ENCODE measurements around the gene ZFP1. TPM values are rescaled to one million over a fixed set of nuclear protein-coding genes. Genes with fewer than 3 reads are reported as not detected.
"Not testable (repeated sequence)": the region's sequence is repeated elsewhere in the genome, so short reads cannot be mapped to it uniquely, and the experiment has no call there.

The ZFP1 gene
- total RNA-seq, 1 donor = 16.2 TPM

GRCh38 chr16:75121949-75122568 lies 26.3 kb upstream of the ZFP1 start:
- TF ChIP-seq, protein P1, sequence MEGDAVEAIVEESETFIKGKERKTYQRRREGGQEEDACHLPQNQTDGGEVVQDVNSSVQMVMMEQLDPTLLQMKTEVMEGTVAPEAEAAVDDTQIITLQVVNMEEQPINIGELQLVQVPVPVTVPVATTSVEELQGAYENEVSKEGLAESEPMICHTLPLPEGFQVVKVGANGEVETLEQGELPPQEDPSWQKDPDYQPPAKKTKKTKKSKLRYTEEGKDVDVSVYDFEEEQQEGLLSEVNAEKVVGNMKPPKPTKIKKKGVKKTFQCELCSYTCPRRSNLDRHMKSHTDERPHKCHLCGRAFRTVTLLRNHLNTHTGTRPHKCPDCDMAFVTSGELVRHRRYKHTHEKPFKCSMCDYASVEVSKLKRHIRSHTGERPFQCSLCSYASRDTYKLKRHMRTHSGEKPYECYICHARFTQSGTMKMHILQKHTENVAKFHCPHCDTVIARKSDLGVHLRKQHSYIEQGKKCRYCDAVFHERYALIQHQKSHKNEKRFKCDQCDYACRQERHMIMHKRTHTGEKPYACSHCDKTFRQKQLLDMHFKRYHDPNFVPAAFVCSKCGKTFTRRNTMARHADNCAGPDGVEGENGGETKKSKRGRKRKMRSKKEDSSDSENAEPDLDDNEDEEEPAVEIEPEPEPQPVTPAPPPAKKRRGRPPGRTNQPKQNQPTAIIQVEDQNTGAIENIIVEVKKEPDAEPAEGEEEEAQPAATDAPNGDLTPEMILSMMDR (IDR thresholded peaks at IDR 0.05; ENCODE audit: insufficient read depth, low read length) = no peak
- no peak for DNase-seq (ENCODE audit: low read depth)
- H3K4me3 ChIP-seq (ENCODE audit: low read depth, low read length) = no peak overlapping the region

GRCh38 chr16:75122609-75123008 lies 25.7 kb upstream of the ZFP1 start:
- H3K4me3 ChIP-seq (ENCODE audit: low read depth, low read length) = no peak overlapping the region
- TF ChIP-seq, protein P1 (IDR thresholded peaks at IDR 0.05; ENCODE audit: insufficient read depth, low read length) = no peak
- no peak for DNase-seq (ENCODE audit: low read depth)

- DNase-seq (ENCODE audit: low read depth) = no peak
- H3K4me3 ChIP-seq (ENCODE audit: low read depth, low read length) = no peak overlapping the region
- TF ChIP-seq, protein P1 (IDR thresholded peaks at IDR 0.05; ENCODE audit: insufficient read depth, low read length) = no peak
Measured at GRCh38 chr16:75127713-75128415, 20.5 kb upstream of the ZFP1 start.

DNA sequence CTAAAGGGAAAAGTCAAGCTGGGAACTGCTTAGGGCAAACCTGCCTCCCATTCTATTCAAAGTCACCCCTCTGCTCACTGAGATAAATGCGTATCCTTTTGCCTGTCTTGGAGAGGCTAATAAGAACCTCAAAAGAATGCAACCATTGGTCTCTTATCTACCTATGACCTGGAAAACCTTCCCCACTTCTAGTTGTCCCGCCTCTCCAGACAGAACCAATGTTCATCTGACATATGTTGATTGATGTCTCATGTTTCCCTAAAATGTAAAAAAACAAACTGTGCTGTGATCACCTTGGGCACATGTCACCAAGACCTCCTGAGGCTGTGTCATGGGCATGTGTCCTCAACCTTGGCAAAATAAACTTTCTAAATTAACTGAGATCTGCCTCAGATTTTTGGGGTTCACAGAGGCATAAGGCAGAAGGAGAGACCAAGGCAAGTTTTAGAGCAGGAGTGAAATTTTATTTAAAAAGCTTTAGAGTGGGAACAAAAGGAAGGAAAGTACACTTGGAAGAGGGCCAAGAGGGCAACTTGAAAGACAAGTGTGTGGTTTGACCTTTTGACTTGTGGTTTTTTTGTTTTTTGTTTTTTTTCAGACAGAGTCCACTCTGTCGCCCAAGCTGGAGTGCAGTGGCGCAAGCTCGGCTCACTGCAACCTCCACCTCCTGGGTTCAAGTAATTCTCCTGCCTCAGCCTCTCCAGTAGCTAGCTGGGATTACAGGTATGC lies 18.7 kb upstream of the ZFP1 start:
- not testable (repeated sequence) for H3K4me3 ChIP-seq (ENCODE audit: low read depth, low read length); DNase-seq (ENCODE audit: low read depth)

DNA sequence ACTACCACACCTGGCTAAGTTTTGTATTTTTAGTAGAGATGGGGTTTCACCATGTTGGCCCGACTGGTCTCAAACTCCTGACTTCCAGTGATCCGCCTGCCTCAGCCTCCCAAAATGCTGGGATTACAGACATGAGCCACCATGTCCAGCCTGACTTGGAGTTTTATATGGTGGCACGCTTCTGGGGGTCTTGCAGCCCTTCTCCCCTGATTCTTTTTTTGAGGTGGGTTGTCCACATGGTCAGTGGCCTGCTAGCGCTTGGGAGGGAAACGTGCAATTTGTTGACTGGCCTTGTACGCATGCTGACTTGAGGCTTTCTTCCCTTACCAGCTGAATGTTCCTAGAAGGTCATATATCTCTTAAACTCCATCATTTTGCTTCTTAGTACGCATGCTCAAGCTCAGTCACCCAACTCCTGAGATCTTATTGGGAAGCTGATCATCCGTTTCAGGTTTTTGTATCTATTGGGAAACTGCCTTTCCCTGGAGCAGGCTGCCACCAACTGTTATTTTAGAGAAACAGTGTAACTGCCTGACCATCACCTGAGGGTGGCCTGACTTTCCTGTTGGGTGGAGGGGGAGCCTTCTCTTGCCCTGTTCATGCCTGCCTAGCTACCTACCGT lies 18.1 kb upstream of the ZFP1 start:
- peak; percentile 24 for DNase-seq (ENCODE audit: low read depth)
- TF ChIP-seq, protein P1 (IDR thresholded peaks at IDR 0.05; ENCODE audit: insufficient read depth, low read length) = no peak
- H3K4me3 ChIP-seq (ENCODE audit: low read depth, low read length) = no peak overlapping the region

- TF ChIP-seq, protein P1 (IDR thresholded peaks at IDR 0.05; ENCODE audit: insufficient read depth, low read length) = no peak
- no peak overlapping the region for H3K4me3 ChIP-seq (ENCODE audit: low read depth, low read length)
- DNase-seq (ENCODE audit: low read depth) = no peak
Measured at GRCh38 chr16:75131081-75131480, 17.2 kb upstream of the ZFP1 start.

- DNase-seq (ENCODE audit: low read depth) = no peak
- H3K4me3 ChIP-seq (ENCODE audit: low read depth, low read length) = no peak overlapping the region
- TF ChIP-seq, protein P1 (IDR thresholded peaks at IDR 0.05; ENCODE audit: insufficient read depth, low read length) = no peak
Measured at GRCh38 chr16:75138233-75138632, 10.1 kb upstream of the ZFP1 start.
